K562 (cell line): ENCODE data around the gene SHE. TPM values are rescaled to one million over a fixed set of nuclear protein-coding genes. Genes with fewer than 3 reads are reported as not detected.

Experiments used
- ATAC-seq: fragments of 200-7000 bp; cut with Tn5 transposase; 3 replicates; pipeline ENCODE4 v1.9.1; 2020; ENCODE audit warnings: moderate library complexity
- BruUV-seq: library from RNA; stranded (reverse); fragments of 400-500 nt; replicated peaks from 2 replicates; lab custom pipeline; 2021; lab: Mats Ljungman, UMichigan
- CTCF ChIA-PET: fragments of 300-600 bp; formaldehyde crosslinking; extraction: SDS; loops from one replicate; lab custom pipeline; 2021; ENCODE audit warnings: low intra/inter-chr PET ratio; lab: Yijun Ruan, JAX
- POLR2A ChIA-PET: fragments of 300-600, 350-650 bp; sonication (Branson Sonifier 250); formaldehyde crosslinking; extraction: SDS; loops from one replicate; lab custom pipeline; 2021; ENCODE audit warnings: antibody characterized with exemption, inconsistent platforms; lab: Yijun Ruan, JAX
- DNase-seq, 4 experiments: peaks; one replicate each; pipeline versions ENCODE4 v3.0.0 to v3.0.0-alpha.2; 2011 to 2018; ENCODE audit warnings: low spot score in 3 of 4, mixed read lengths in 3 of 4; ENCODE audit errors: extremely low read depth in 1 of 4
- FAIRE-seq: peaks from 2 replicates; lab custom pipeline; 2011; peaks lifted over from hg19 to GRCh38; lab: Jason Lieb, UNC
- H2AFZ ChIP-seq: 2 replicates; pipeline ENCODE4 v1.6.0; 2011; ENCODE audit warnings: low read depth, low read length, control low read depth, inconsistent platforms
- H3K27ac ChIP-seq: fragments of 200-600 bp; 3 replicates; pipeline ENCODE4 v1.8.0; 2011; ENCODE audit warnings: low read depth, mild to moderate bottlenecking, control low read depth, inconsistent platforms, low read length, moderate library complexity, mixed read lengths; ENCODE audit errors: extremely low read depth
- H3K27me3 ChIP-seq, 2 experiments: fragments of 300-600 bp in 1 of 2; 2 replicates in 1 of 2; 3 replicates in 1 of 2; pipeline versions ENCODE4 v1.6.0 to v1.8.0; 2011; ENCODE audit warnings: inconsistent platforms in 2 of 2, low read length in 2 of 2, mild to moderate bottlenecking in 1 of 2, mixed read lengths in 1 of 2, moderate library complexity in 1 of 2; ENCODE audit not compliant: control insufficient read depth in 2 of 2, insufficient read depth in 2 of 2
- H3K36me3 ChIP-seq: fragments of 300-600 bp; 3 replicates; pipeline ENCODE4 v1.8.0; 2011; ENCODE audit warnings: mild to moderate bottlenecking, low read length, inconsistent platforms; ENCODE audit not compliant: control insufficient read depth, insufficient read depth
- H3K4me1 ChIP-seq, 2 experiments: fragments of 200-600 bp in 1 of 2; replicated peaks in 1 of 2; 2 replicates in 1 of 2; 3 replicates in 1 of 2; pipeline versions ENCODE4 v1.5.1 to v1.8.0; 2011; ENCODE audit warnings: inconsistent platforms in 2 of 2, low read length in 2 of 2, mild to moderate bottlenecking in 1 of 2, mixed read lengths in 1 of 2, moderate library complexity in 1 of 2; ENCODE audit not compliant: control insufficient read depth in 2 of 2, insufficient read depth in 2 of 2
- H3K4me2 ChIP-seq: 2 replicates; pipeline ENCODE4 v1.6.1; 2011; ENCODE audit warnings: low read length, control low read depth, inconsistent platforms, mixed read lengths; ENCODE audit not compliant: insufficient read depth
- H3K4me3 ChIP-seq: fragments of 200-600 bp; sonication (generic), shearing (Covaris generic); 2 replicates; pipeline ENCODE4 v1.5.1; 2016; ENCODE audit warnings: control low read depth, inconsistent platforms
- H3K79me2 ChIP-seq: fragments of 200-600 bp; 3 replicates; pipeline ENCODE4 v1.8.0; 2011; ENCODE audit warnings: low read length, inconsistent platforms; ENCODE audit not compliant: control insufficient read depth, insufficient read depth
- H3K9ac ChIP-seq, 2 experiments: 2 replicates each; pipeline versions ENCODE4 v1.6.0 to v1.6.1; 2011; ENCODE audit warnings: low read depth in 2 of 2, low read length in 2 of 2, control low read depth in 1 of 2, inconsistent platforms in 1 of 2, mild to moderate bottlenecking in 1 of 2, mixed read lengths in 1 of 2; ENCODE audit not compliant: insufficient read depth in 1 of 2
- H3K9me1 ChIP-seq: one replicate; pipeline ENCODE4 v1.6.0; 2011; ENCODE audit warnings: inconsistent platforms, mild to moderate bottlenecking, low read length, moderate library complexity; ENCODE audit not compliant: control insufficient read depth, insufficient read depth
- H3K9me3 ChIP-seq: replicated peaks from 2 replicates; pipeline ENCODE4 v1.5.1; 2011; ENCODE audit warnings: low read depth, low read length, inconsistent platforms; ENCODE audit not compliant: control insufficient read depth, insufficient read depth
- H4K20me1 ChIP-seq: replicated peaks from 2 replicates; pipeline ENCODE4 v1.6.1; 2011; ENCODE audit warnings: low read length, inconsistent platforms, mixed read lengths; ENCODE audit not compliant: control insufficient read depth, insufficient read depth
- CXXC5 ChIP-seq: fragments of 250-450 bp; sonication (Bioruptor Pico); IDR thresholded peaks from 2 replicates; pipeline ENCODE4 v1.8.0; 2022; ENCODE audit warnings: inconsistent platforms, mild to moderate bottlenecking, moderate library complexity
- DPF2 ChIP-seq: fragments of 450-650 bp; IDR thresholded peaks from 2 replicates; pipeline ENCODE4 v1.6.1; 2016
- FOXK2 ChIP-seq, 2 experiments: fragments of 450-650 bp; IDR thresholded peaks in 1 of 2; conservative IDR thresholded peaks in 1 of 2; 2 replicates each; pipeline ENCODE4 v1.6.1; 2016; ENCODE audit warnings: low read depth in 2 of 2, mild to moderate bottlenecking in 1 of 2
- HOMEZ ChIP-seq: fragments of 250-450 bp; sonication (Bioruptor Pico); IDR thresholded peaks from 2 replicates; pipeline ENCODE4 v1.4.0; 2020; ENCODE audit warnings: mild to moderate bottlenecking, moderate library complexity
- KDM1A ChIP-seq, 2 experiments: fragments of 450-650 bp; IDR thresholded peaks; 2 replicates each; pipeline ENCODE4 v1.6.1; 2016; ENCODE audit warnings: mild to moderate bottlenecking in 2 of 2
- MTA2 ChIP-seq: fragments of 450-650 bp; IDR thresholded peaks from 2 replicates; pipeline ENCODE4 v1.6.1; 2016; ENCODE audit warnings: low read depth
- POLR2AphosphoS5 ChIP-seq: IDR thresholded peaks from 2 replicates; pipeline ENCODE4 v1.6.1; 2011; ENCODE audit warnings: mild to moderate bottlenecking, low read depth, low read length, moderate library complexity; ENCODE audit not compliant: control insufficient read depth, insufficient read depth
- PURB ChIP-seq: sonication (generic); formaldehyde crosslinking; IDR thresholded peaks from 2 replicates; pipeline ENCODE4 v1.9.0; 2021; ENCODE audit warnings: low read depth, mild to moderate bottlenecking, missing genetic modification reagents
- SMAD4 ChIP-seq: fragments of 250-450 bp; sonication (Bioruptor Pico); conservative IDR thresholded peaks from 2 replicates; pipeline ENCODE4 v1.8.0; 2021; ENCODE audit warnings: inconsistent platforms, mild to moderate bottlenecking, moderate library complexity
- TAF7 ChIP-seq: fragments of 450-650 bp; IDR thresholded peaks from 2 replicates; pipeline ENCODE4 v1.6.1; 2016; ENCODE audit warnings: missing genetic modification characterization, missing compliant biosample characterization
- TEAD4 ChIP-seq, 2 experiments: sonication (generic) in 1 of 2; formaldehyde crosslinking in 1 of 2; IDR thresholded peaks; 2 replicates each; pipeline versions ENCODE4 v1.6.1 to v1.8.0; 2012 to 2022; ENCODE audit warnings: borderline replicate concordance in 1 of 2, inconsistent platforms in 1 of 2, low read length in 1 of 2, mild to moderate bottlenecking in 1 of 2, missing genetic modification reagents in 1 of 2
- TFE3 ChIP-seq: fragments of 450-650 bp; formaldehyde crosslinking; IDR thresholded peaks from 2 replicates; pipeline ENCODE4 v1.4.0; 2020; ENCODE audit warnings: mild to moderate bottlenecking, mixed read lengths
- TOE1 ChIP-seq, 2 experiments: fragments of 450-650 bp in 1 of 2; sonication (generic) in 1 of 2; formaldehyde crosslinking in 1 of 2; IDR thresholded peaks; 2 replicates each; pipeline versions ENCODE4 v1.7.1 to v1.8.0; 2016 to 2022; ENCODE audit warnings: borderline replicate concordance in 2 of 2, mild to moderate bottlenecking in 2 of 2, antibody characterized with exemption in 1 of 2, inconsistent platforms in 1 of 2, low read depth in 1 of 2, missing genetic modification reagents in 1 of 2, moderate library complexity in 1 of 2
- TRIM24 ChIP-seq, 2 experiments: fragments of 450-650 bp; IDR thresholded peaks; 2 replicates each; pipeline ENCODE4 v1.6.1; 2016
- ZNF668 ChIP-seq: fragments of 250-450 bp; sonication (Bioruptor Pico); IDR thresholded peaks from 2 replicates; pipeline ENCODE4 v1.8.0; 2022; ENCODE audit warnings: mild to moderate bottlenecking, inconsistent platforms
- WGBS: fragments of 100-300 bp; shearing (Covaris generic); methylation state at CpG from one replicate; pipeline ENCODE4 v1.1.6; 2016; ENCODE audit warnings: low coverage, mixed read lengths; ENCODE audit not compliant: insufficient coverage; ENCODE audit errors: missing lambda C conversion rate; 5-methylcytosine and 5-hydroxymethylcytosine counted together
- in situ Hi-C: fragments of 300-500 bp; cut with MboI; formaldehyde crosslinking; loops from 4 replicates; pipeline ENCODE4 v1.15.0; 2018; ENCODE audit warnings: inconsistent platforms, mixed read lengths
- intact Hi-C: fragments of 100-400 bp; cut with micrococcal nuclease; formaldehyde crosslinking; loops from 2 replicates; pipeline ENCODE4 v1.14.2; 2022
- polyA plus RNA-seq, 8 experiments: library from polyadenylated mRNA; depleted of rRNA in 4 of 8; stranded (reverse) in 5 of 8; unstranded in 3 of 8; fragments of >200 nt; fragmentation: Nextera tagmentation in 2 of 8; fragmentation: Illumina TruSeq in 1 of 8; extraction: Ambion mirVana in 2 of 8; extraction: Trizol in 1 of 8; gene quantifications; 2 replicates each; pipeline versions ENCODE4 v1.2.1 to v1.2.3, GENCODE V29; 2011 to 2014; ENCODE audit warnings: inconsistent platforms in 1 of 8, missing spikeins in 1 of 8
- total RNA-seq, 7 experiments: library from RNA; depleted of rRNA in 6 of 7; stranded (reverse); fragments of >200 nt in 6 of 7; fragmentation: Illumina TruSeq in 2 of 7; extraction: Trizol in 2 of 7; gene quantifications; 2 replicates each; pipeline versions ENCODE4 v1.2.1 to v1.2.3, GENCODE V29; 2011 to 2021; ENCODE audit warnings: low replicate concordance in 1 of 7

The SHE gene
- total and polyA plus RNA-seq, 9 of the 15 experiments (the other 6 are each of a cell fraction or from before 2014, with no cell fraction given) = 0.01 to 0.05 TPM; not detected in 7

DNA sequence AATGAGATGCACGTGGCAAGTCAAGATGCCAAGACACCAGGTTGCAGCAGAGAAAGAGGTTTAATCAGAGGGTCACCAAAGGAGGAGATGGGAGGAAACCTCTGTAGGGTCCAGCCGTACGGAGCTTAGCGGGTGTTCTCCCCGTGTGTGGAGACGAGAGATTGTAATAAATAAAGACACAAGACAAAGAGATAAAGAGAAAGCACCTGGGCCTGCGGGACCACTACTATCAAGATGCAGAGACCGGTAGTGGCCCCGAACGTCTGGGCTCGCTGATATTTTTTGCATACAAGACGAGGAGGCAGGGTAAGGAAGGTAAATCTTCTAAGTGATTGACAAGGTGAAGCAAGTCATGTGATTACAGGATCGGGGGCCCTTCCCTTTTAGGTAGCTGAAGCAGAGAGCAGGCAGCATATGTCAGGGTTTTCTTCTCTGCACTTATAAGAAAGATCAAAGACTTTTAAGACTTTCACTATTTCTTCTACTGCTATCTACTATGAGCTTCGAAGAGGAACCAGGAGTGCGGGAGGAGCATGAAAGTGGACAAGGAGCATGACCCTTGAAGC is 41.4 kb downstream of the SHE start:
- no TSS peak for BruUV-seq
- Histone ChIP-seq H3K27me3 (no peaks in the 10 kb centered on the region), H4K20me1 (no peaks in the 10 kb centered on the region), H3K9me3 (no peaks in the 10 kb centered on the region), H3K9ac (no peak overlapping the region), H2AFZ (no peak overlapping the region), H3K9me1 (no peaks in the 10 kb centered on the region), H3K79me2 (no peaks in the 10 kb centered on the region), H3K36me3 (no peaks in the 10 kb centered on the region), H3K27ac (no peak overlapping the region), H3K4me1 (peaks cover 7 to 20% of the 10 kb centered on the region in 2 experiments; a peak in 4 of 5 replicates), H3K4me3 (no peak overlapping the region), H3K4me2 (peak overlapping the region; percentile 40; the same call in 1 of the 2 replicates)
- in situ Hi-C loops (no loop called here), intact Hi-C loops (loop anchor here (10.0 kb wide), 2 partner anchors 186 to 266 kb away; partner anchors contain the start of genes HAX1 and TPM3)
- DNase-seq = peak in 1 of 4 experiments; percentile 68
- ATAC-seq = peak; percentile 33; the same call in 1 of the 3 replicates
- peak; percentile 26 for FAIRE-seq
- CTCF ChIA-PET = no interaction called here
- POLR2A ChIA-PET = interaction anchor here (0.6 to 1.1 kb wide), 2 partner anchors 10 to 150 kb away, joined by 3 read pairs; no protein-coding TSS in a partner anchor
- 4% methylated on average over 15 of the region's 15 CpGs for WGBS
- TF ChIP-seq PURB (CRISPR knock-in tag) (no peak), DPF2 (0 out of 2 replicates have a peak, but pooled peaks have one; percentile 13), MTA2 (peak; percentile 26; the same call in 1 of the 2 replicates), SMAD4 (peak; percentile 43; the same call in 1 of the 2 replicates), TOE1 (IDR thresholded peaks at IDR 0.05; ENCODE audit: borderline replicate concordance) (peak; percentile 58; the same call in 1 of the 2 replicates), TOE1 (CRISPR knock-in tag; IDR thresholded peaks at IDR 0.05; ENCODE audit: borderline replicate concordance, low read depth) (no peak), TEAD4 (IDR thresholded peaks at IDR 0.05; ENCODE audit: low read length) (peak; percentile 82), TEAD4 (CRISPR knock-in tag; IDR thresholded peaks at IDR 0.05; ENCODE audit: borderline replicate concordance) (no peak), FOXK2 (conservative IDR thresholded peaks at IDR 0.05 in 1 of 2, IDR thresholded peaks at IDR 0.05 in 1 of 2; ENCODE audit: low read depth in 2 of 2) (peak in 1 of 2 experiments; percentile 6; a peak in 1 of 4 replicates), CXXC5 (CRISPR knock-in tag) (peak; percentile 36; the same call in 1 of the 2 replicates), ZNF668 (CRISPR knock-in tag) (no peak), TRIM24 (IDR thresholded peaks at IDR 0.05) (peak; percentile 46 to 72; a peak in 3 of 4 replicates), TAF7 (tag) (no peak), KDM1A (IDR thresholded peaks at IDR 0.05) (0 out of 4 replicates have a peak, but pooled peaks of 1 of the 2 experiments have one; percentile 18), POLR2AphosphoS5 (0 out of 2 replicates have a peak, but pooled peaks have one; percentile 52), TFE3 (CRISPR knock-in tag) (peak; percentile 71), HOMEZ (no peak)
